HCT116 (cell line): ENCODE data around the gene ESRRG. TPM values are rescaled to one million over a fixed set of nuclear protein-coding genes. Genes with fewer than 3 reads are reported as not detected.

Experiments used
- ATAC-seq: fragments of 200-7000 bp; cut with Tn5 transposase; 2 replicates; pipeline ENCODE4 v1.9.1; 2020; ENCODE audit warnings: mild to moderate bottlenecking, moderate library complexity
- BruUV-seq: library from RNA; stranded (reverse); fragments of 400-500 nt; replicated peaks from 2 replicates; lab custom pipeline; 2021; lab: Mats Ljungman, UMichigan
- CTCF ChIA-PET: fragments of 300-600 bp; sonication (Branson Sonifier 250); formaldehyde crosslinking; loops from one replicate; lab custom pipeline; 2021; ENCODE audit warnings: antibody characterized with exemption; lab: Charles Lee
- POLR2A ChIA-PET: fragments of 300-600, 350-600 bp; sonication (Branson Sonifier 250); formaldehyde crosslinking; loops from one replicate; lab custom pipeline; 2021; ENCODE audit warnings: antibody characterized with exemption; lab: Charles Lee
- RAD21 ChIA-PET, 2 experiments: fragments of 300-600 bp; sonication (Branson Sonifier 250); formaldehyde crosslinking; loops; one replicate each; lab custom pipeline; 2023; ENCODE audit warnings: low total read pairs in 2 of 2; ENCODE audit not compliant: uncharacterized antibody in 2 of 2, unreplicated experiment in 2 of 2, low non-redundant PET in 1 of 2; lab: Charles Lee
- DNase-seq: peaks from one replicate; pipeline ENCODE4 v3.0.0-alpha.2; 2010; ENCODE audit warnings: low read depth, low spot score
- H2AFZ ChIP-seq: fragments of 200-600 bp; shearing (Covaris generic), sonication (generic); 2 replicates; pipeline ENCODE4 v1.6.1; 2017; ENCODE audit warnings: low read depth, mixed run types, mixed read lengths, antibody characterized with exemption, low read length; ENCODE audit not compliant: poor library complexity, severe bottlenecking
- H3K27ac ChIP-seq: 2 replicates; pipeline ENCODE4 v1.5.1; 2012; ENCODE audit warnings: low read depth, low read length
- H3K27me3 ChIP-seq: fragments of 200-600 bp; sonication (generic); 2 replicates; pipeline ENCODE4 v1.6.1; 2016; ENCODE audit warnings: mixed run types, low read length, mixed read lengths; ENCODE audit not compliant: insufficient read depth
- H3K36me3 ChIP-seq, 2 experiments: fragments of 200-500 bp in 1 of 2; fragments of 200-600 bp in 1 of 2; sonication (Bioruptor generic) in 1 of 2; sonication (generic) in 1 of 2; 2 replicates each; pipeline versions ENCODE4 v1.5.1 to v1.6.1; 2014 to 2016; ENCODE audit warnings: low read length in 2 of 2, inconsistent platforms in 1 of 2, mixed read lengths in 1 of 2, mixed run types in 1 of 2; ENCODE audit not compliant: insufficient read depth in 2 of 2, control insufficient read depth in 1 of 2
- H3K4me1 ChIP-seq, 2 experiments: fragments of 200-600 bp in 1 of 2; sonication (generic) in 1 of 2; 2 replicates each; pipeline versions ENCODE4 v1.5.1 to v1.6.1; 2012 to 2017; ENCODE audit warnings: low read length in 2 of 2, inconsistent platforms in 1 of 2, mild to moderate bottlenecking in 1 of 2, mixed read lengths in 1 of 2, mixed run types in 1 of 2, moderate library complexity in 1 of 2; ENCODE audit not compliant: insufficient read depth in 2 of 2, control insufficient read depth in 1 of 2
- H3K4me2 ChIP-seq: fragments of 200-600 bp; sonication (generic); 2 replicates; pipeline ENCODE4 v1.6.1; 2017; ENCODE audit warnings: mixed run types, low read length, mixed read lengths
- H3K4me3 ChIP-seq, 2 experiments: fragments of 200-600 bp in 1 of 2; sonication (generic) in 1 of 2; replicated peaks in 1 of 2; 2 replicates each; pipeline ENCODE4 v1.5.1; 2011 to 2016; ENCODE audit warnings: low read length in 2 of 2, control low read depth in 1 of 2, low read depth in 1 of 2, mild to moderate bottlenecking in 1 of 2, mixed read lengths in 1 of 2, mixed run types in 1 of 2
- H3K79me2 ChIP-seq: fragments of 200-600 bp; sonication (generic); 2 replicates; pipeline ENCODE4 v1.6.1; 2017; ENCODE audit warnings: mild to moderate bottlenecking, mixed run types, low read length, moderate library complexity, mixed read lengths; ENCODE audit not compliant: insufficient read depth
- H3K9ac ChIP-seq: fragments of 200-600 bp; sonication (generic); 2 replicates; pipeline ENCODE4 v1.6.1; 2016; ENCODE audit warnings: low read length, mixed read lengths
- H3K9me2 ChIP-seq: fragments of 200-600 bp; sonication (generic), shearing (Covaris generic); 2 replicates; pipeline ENCODE4 v1.6.1; 2017; ENCODE audit warnings: mixed run types, mild to moderate bottlenecking, moderate library complexity; ENCODE audit not compliant: insufficient read depth
- H3K9me3 ChIP-seq, 2 experiments: fragments of 200-500 bp in 1 of 2; fragments of 200-600 bp in 1 of 2; sonication (Bioruptor generic) in 1 of 2; sonication (generic) in 1 of 2; 2 replicates each; pipeline ENCODE4 v1.6.1; 2014 to 2017; ENCODE audit warnings: low read length in 2 of 2, mixed read lengths in 2 of 2, inconsistent platforms in 1 of 2, low read depth in 1 of 2, mild to moderate bottlenecking in 1 of 2, mixed run types in 1 of 2, moderate library complexity in 1 of 2; ENCODE audit not compliant: control insufficient read depth in 1 of 2, insufficient read depth in 1 of 2
- H4K20me1 ChIP-seq: fragments of 200-600 bp; sonication (generic), shearing (Covaris generic); 2 replicates; pipeline ENCODE4 v1.6.1; 2017; ENCODE audit warnings: mixed run types, mild to moderate bottlenecking, moderate library complexity; ENCODE audit not compliant: insufficient read depth
- CBX3 ChIP-seq: IDR thresholded peaks from 2 replicates; pipeline ENCODE4 v1.6.1; 2012; ENCODE audit warnings: low read depth
- CEBPB ChIP-seq: IDR thresholded peaks from 2 replicates; pipeline ENCODE4 v1.6.1; 2012; ENCODE audit warnings: low read depth
- EGR1 ChIP-seq: IDR thresholded peaks from 2 replicates; pipeline ENCODE4 v1.6.1; 2012; ENCODE audit warnings: low read depth
- EZH2 ChIP-seq: fragments of 200-600 bp; sonication (generic); IDR thresholded peaks from 2 replicates; pipeline ENCODE4 v1.6.1; 2017; ENCODE audit warnings: antibody characterized with exemption, mixed run types
- FOSL1 ChIP-seq: IDR thresholded peaks from 2 replicates; pipeline ENCODE4 v1.6.1; 2012; ENCODE audit warnings: low read depth
- JUND ChIP-seq: IDR thresholded peaks from 2 replicates; pipeline ENCODE4 v1.6.1; 2012
- RAD21 ChIP-seq: IDR thresholded peaks from 2 replicates; pipeline ENCODE4 v1.6.1; 2012; ENCODE audit warnings: low read depth, mild to moderate bottlenecking
- SP1 ChIP-seq: IDR thresholded peaks from 2 replicates; pipeline ENCODE4 v1.6.1; 2012; ENCODE audit warnings: low read depth
- TCF7L2 ChIP-seq: IDR thresholded peaks from 2 replicates; pipeline ENCODE4 v1.7.0; 2011; ENCODE audit warnings: borderline replicate concordance, inconsistent platforms; ENCODE audit not compliant: insufficient read depth, insufficient read length; ENCODE audit errors: extremely low read depth
- ZFX ChIP-seq: fragments of 450-650 bp; IDR thresholded peaks from 2 replicates; pipeline ENCODE4 v1.6.1; 2017
- intact Hi-C: fragments of 100-400 bp; cut with micrococcal nuclease; formaldehyde crosslinking; loops from 2 replicates; pipeline ENCODE4 v1.10.0; 2022
- total RNA-seq: library from RNA; stranded (reverse); gene quantifications from one replicate; pipeline ENCODE4 v1.2.1, GENCODE V29; 2021; ENCODE audit not compliant: unreplicated experiment
- TF ChIP-seq, protein P1 (sequence below): IDR thresholded peaks from 2 replicates; pipeline ENCODE4 v1.6.1; 2012
- TF ChIP-seq, protein P2 (sequence below): IDR thresholded peaks from 2 replicates; pipeline ENCODE4 v1.6.1; 2012

The ESRRG gene
- total RNA-seq, 1 experiment from 2014 or later = not detected

DNA sequence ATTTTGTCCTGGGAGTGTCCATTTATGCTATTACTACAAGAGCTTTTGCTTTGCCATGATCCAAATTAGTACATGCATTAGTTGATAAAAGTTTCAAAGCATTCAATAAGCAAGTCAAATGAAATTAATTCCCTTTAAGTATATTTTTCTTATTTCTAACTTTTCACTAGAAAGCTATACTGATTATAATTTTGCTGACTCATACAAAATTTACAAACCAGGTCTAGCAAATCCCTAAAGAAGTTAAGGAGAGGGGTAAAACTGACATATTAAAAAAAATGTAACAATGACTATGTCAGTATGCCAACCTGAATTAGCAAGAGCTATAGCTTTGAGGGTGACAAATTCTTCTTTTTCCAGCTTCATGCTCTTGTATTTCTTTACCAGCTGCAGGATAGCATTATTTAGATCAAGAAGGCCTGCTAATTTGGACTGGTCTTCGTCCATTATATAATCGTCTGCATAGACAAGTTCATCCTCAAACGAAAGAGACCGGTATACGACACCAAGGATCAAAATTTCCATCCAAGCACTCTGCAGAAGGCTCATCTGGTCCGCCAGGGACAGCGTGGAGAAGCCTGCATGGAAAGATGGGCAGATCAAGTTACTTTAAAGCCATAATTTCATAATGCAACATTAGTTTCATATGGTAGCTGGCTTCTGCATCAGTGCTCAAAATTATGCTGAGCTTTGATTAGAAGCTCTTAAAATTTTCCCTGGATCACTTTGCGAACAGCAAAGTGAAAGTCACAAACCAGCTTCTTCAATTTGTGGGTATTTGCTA lies 204.2 kb downstream of the ESRRG start:
- DNase-seq (no peak), ATAC-seq (no peak)
- POLR2A ChIA-PET = no interaction called here
- Histone ChIP-seq H3K27me3 (no peaks in the 10 kb centered on the region), H3K4me1 (no peaks in the 10 kb centered on the region), H3K9me2 (no peaks in the 10 kb centered on the region), H4K20me1 (no peaks in the 10 kb centered on the region), H3K4me2 (no peak overlapping the region), H2AFZ (no peak overlapping the region), H3K36me3 (no peaks in the 10 kb centered on the region), H3K27ac (no peak overlapping the region), H3K9ac (no peak overlapping the region), H3K9me3 (peaks cover 0 to 4% of the 10 kb centered on the region in 2 experiments; a peak in 2 of 4 replicates), H3K4me3 (no peak overlapping the region), H3K79me2 (no peaks in the 10 kb centered on the region)
- CTCF ChIA-PET = no interaction called here
- TF ChIP-seq CBX3 = no peak
- no peak for TF ChIP-seq CEBPB
- no peak for TF ChIP-seq EZH2
- no peak for TF ChIP-seq TCF7L2
- TF ChIP-seq, protein P1, sequence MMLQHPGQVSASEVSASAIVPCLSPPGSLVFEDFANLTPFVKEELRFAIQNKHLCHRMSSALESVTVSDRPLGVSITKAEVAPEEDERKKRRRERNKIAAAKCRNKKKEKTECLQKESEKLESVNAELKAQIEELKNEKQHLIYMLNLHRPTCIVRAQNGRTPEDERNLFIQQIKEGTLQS = no peak
- TF ChIP-seq ZFX = no peak
- no peak for TF ChIP-seq RAD21
- TF ChIP-seq SP1 = no peak
- no peak for TF ChIP-seq FOSL1
- TF ChIP-seq EGR1 = no peak
- no peak for TF ChIP-seq JUND
- TF ChIP-seq, protein P2, sequence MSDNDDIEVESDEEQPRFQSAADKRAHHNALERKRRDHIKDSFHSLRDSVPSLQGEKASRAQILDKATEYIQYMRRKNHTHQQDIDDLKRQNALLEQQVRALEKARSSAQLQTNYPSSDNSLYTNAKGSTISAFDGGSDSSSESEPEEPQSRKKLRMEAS = no peak
- intact Hi-C loops = no loop called here
- BruUV-seq = no TSS peak
- RAD21 ChIA-PET = no interaction called here
